NCI-H1694 (cell line): ENCODE data around the gene NUSAP1.
"Not testable (repeated sequence)": the region's sequence is repeated elsewhere in the genome, so short reads cannot be mapped to it uniquely, and the experiment has no call there.

ENCODE experiments used
- DNase-seq: peaks from one replicate; lab custom pipeline; 2025; lab: John Stamatoyannopoulos, UW

The NUSAP1 gene

GRCh38 chr15:41333026-41333562 lies 413 bp downstream of the NUSAP1 start:
- peak; percentile 25 for DNase-seq

- DNase-seq = no peak
These were observed 1.8 kb downstream of the NUSAP1 start for GRCh38 chr15:41334293-41335120.

GRCh38 chr15:41336549-41336948 lies 3.9 kb downstream of the NUSAP1 start:
- DNase-seq = no peak

GRCh38 chr15:41337047-41337446 lies 4.4 kb downstream of the NUSAP1 start:
- no peak for DNase-seq

GRCh38 chr15:41337631-41338522 lies 5.2 kb downstream of the NUSAP1 start:
- DNase-seq = no peak

GRCh38 chr15:41340189-41340695 lies 7.6 kb downstream of the NUSAP1 start:
- DNase-seq = no peak

GRCh38 chr15:41341519-41341918 lies 8.8 kb downstream of the NUSAP1 start:
- DNase-seq = no peak

GRCh38 chr15:41347236-41347635 lies 14.6 kb downstream of the NUSAP1 start:
- no peak for DNase-seq

GRCh38 chr15:41350057-41350717 lies 17.5 kb downstream of the NUSAP1 start:
- DNase-seq = no peak

GRCh38 chr15:41354371-41354770 lies 21.7 kb downstream of the NUSAP1 start:
- DNase-seq = no peak

- DNase-seq = no peak
These were observed 34.7 kb downstream of the NUSAP1 start for GRCh38 chr15:41367418-41367817.

GRCh38 chr15:41377978-41378377 lies 45.3 kb downstream of the NUSAP1 start:
- DNase-seq = no peak

- not testable (repeated sequence) for DNase-seq
These were observed 51.5 kb downstream of the NUSAP1 start for GRCh38 chr15:41383974-41384749.

- no peak for DNase-seq
These were observed 55.0 kb downstream of the NUSAP1 start for GRCh38 chr15:41387646-41388045.

GRCh38 chr15:41392659-41393058 lies 60.0 kb downstream of the NUSAP1 start:
- no peak for DNase-seq

GRCh38 chr15:41394924-41395323 lies 62.2 kb downstream of the NUSAP1 start:
- DNase-seq = no peak

GRCh38 chr15:41396111-41396510 lies 63.4 kb downstream of the NUSAP1 start:
- DNase-seq = no peak

- DNase-seq = no peak
These were observed 69.2 kb downstream of the NUSAP1 start for GRCh38 chr15:41401904-41402267.

- no peak for DNase-seq
These were observed 74.7 kb downstream of the NUSAP1 start for GRCh38 chr15:41407341-41407740.

- DNase-seq = no peak
These were observed 75.6 kb downstream of the NUSAP1 start for GRCh38 chr15:41408234-41408641.

- DNase-seq = no peak
These were observed 78.3 kb downstream of the NUSAP1 start for GRCh38 chr15:41411031-41411430.
